GM20431 (cell line): ENCODE data around the gene ZBTB20.

Source experiments
- in situ Hi-C: fragments of 300-500 bp; cut with MseI, MboI; formaldehyde crosslinking; loops from one replicate; pipeline ENCODE4 v1.15.0; 2020; ENCODE audit warnings: low sequenced_read_pairs; ENCODE audit not compliant: unreplicated experiment

The ZBTB20 gene

GRCh38 chr3:114624047-114624445, 523.0 kb downstream of the ZBTB20 start:
- in situ Hi-C loops, result no loop called here

DNA sequence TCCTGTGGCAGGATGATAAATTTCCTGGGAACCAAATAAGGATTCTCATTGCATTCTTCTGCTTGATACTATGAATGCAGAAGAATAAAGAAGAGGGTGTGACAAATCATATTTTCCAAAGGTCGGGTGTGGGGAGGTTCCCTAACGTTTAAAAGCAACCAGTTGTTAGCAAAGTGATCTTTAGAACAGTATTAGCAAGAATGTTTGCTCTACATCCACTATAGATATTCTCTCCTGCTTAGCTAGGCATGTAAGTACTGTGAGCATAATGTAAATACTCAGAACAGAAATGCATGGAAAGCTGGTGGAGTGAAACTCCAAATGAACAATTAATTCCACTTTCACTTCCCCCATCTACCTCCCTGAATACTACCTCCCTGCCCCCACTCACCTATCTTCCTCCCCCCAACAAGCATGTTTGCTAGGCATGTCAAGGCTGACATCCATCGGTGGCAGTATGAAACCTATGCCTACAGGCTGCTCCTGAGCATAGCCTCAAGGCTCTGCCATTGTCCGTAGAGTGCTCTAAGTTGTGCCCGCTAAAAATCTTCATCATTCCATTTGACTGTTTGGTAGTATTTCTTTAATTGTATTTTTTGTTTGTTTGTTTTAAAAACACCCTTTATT, 523.6 kb downstream of the ZBTB20 start:
- in situ Hi-C loops, result no loop called here

- in situ Hi-C loops, result no loop called here
Measured at GRCh38 chr3:114622001-114622400, 525.1 kb downstream of the ZBTB20 start.

DNA sequence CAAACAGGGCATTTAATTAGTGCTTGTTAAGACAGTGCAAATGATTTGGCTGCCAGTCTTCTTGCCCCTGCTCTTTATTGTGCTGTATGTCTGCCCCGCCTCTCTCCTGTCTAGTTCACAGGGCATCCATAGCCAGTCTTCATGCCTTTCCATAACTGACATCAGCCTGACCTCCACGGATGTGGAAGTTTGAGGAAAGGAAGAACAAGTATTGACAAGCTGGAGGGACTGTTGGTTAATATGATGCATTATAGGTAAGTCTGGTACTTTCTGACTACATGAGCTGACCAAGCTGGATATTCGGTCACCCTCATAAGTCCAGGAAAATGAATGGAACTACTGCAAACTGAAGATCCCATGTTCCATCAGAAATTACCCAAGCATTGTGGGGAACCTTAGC, 527.3 kb downstream of the ZBTB20 start:
- in situ Hi-C loops, result no loop called here

DNA sequence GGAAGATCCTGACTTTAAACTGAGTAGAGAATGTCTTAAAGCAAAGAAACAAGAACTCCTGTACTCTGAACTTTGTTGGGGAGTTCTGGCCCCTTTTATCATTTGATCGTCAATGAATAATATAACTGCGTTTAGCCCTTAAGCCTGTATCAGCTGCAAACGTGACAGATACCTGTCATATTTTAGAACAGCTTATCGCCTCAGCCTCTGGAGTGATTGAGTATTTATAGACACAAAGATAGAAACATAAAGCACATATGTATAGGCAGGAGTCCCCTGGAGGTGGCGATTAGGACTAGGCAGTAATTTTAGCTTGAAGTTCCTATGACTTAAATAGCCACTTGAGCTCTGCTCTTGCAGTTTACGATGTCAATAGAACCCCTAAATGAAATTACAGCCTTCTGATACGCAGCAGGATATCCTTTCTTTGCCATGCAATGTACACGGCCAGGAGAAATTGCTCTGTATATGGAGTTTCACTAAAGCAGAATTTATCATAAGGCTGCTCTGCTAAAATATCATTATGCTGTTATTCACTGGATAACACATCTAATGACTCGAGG, 531.5 kb downstream of the ZBTB20 start:
- in situ Hi-C loops, result no loop called here

- in situ Hi-C loops, result no loop called here
Measured at GRCh38 chr3:114609973-114610630, 537.0 kb downstream of the ZBTB20 start.

GRCh38 chr3:114608293-114608692, 538.8 kb downstream of the ZBTB20 start:
- in situ Hi-C loops, result no loop called here

- in situ Hi-C loops, result no loop called here
Measured at GRCh38 chr3:114606336-114606735, 540.8 kb downstream of the ZBTB20 start.

DNA sequence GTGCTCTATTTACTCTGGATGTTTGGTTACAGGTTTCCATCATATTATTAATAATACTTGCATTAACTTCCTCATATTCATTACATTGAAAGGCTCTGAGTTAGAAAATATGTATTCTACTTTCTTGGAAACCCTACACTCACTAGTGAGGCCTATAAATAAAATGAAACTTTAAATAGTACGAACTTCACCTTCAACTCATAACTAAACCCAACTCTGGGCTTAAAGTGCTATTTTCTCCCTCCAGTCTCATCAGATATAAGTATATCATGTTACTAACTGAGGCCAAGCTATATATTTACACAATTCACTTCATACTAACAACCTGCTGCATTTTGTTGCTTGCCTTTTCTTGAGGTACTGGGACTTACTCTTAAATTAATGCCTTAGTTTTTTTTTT, 546.5 kb downstream of the ZBTB20 start:
- in situ Hi-C loops, result no loop called here

- in situ Hi-C loops, result no loop called here
Measured at GRCh38 chr3:114597871-114598270, 549.2 kb downstream of the ZBTB20 start.

DNA sequence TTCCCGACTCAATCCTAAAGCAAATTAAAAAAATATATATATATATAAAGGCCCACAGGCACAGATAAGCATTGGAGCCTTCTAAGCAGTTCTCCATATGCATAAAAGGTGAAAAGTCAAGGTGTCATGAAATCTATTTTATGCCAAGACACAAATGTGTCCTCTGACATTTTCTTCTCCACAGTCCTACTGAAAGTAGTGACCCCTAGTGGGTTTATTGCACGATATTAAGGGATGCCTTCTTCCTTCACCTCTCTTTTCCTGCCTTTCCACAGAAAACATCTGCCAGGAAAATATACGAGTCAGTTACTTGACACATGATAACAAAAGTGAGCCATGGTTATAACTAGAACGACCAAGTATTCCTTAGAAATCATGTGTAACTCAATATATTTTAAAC, 550.1 kb downstream of the ZBTB20 start:
- in situ Hi-C loops, result no loop called here

DNA sequence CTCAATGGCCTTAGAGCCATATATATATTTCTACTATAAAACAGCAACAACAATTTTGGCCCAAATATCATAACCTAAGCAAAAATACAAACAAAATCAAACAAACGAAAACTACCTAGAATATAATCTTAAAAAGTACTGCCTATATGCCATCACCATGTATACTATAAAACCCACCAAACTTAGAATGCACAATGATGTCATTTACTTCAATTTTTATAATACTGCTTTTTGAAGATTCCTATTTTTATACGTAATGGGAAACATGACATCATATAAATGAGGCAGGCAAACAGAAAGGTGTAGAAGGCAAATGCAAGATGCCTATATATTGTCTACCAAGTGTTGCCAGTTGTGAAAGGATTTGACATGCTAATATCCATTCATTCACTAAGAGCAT, 550.9 kb downstream of the ZBTB20 start:
- in situ Hi-C loops, result no loop called here

DNA sequence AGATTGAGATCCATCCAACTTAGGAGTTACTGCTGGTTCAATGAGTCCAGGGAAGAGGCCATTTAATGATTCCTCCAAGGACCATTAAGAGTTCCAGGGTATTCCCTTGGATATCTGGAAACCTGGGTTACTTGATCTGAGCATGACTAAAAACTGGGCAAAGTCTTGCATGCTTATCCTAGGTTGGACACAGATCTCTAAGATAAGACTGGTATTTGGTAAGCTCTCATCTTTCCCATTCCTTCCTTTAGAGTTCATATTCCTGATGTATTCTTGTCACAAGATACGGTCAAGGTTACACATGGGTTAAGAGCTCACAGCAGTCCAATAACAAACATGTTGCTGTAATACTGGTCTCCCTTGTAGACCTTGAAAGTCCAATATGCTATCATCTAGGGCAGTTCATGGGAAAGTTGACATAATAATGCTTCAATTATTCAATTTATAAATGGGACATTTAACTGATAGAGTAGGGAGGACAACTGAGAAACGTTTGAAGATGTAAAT, 551.5 kb downstream of the ZBTB20 start:
- in situ Hi-C loops, result no loop called here

DNA sequence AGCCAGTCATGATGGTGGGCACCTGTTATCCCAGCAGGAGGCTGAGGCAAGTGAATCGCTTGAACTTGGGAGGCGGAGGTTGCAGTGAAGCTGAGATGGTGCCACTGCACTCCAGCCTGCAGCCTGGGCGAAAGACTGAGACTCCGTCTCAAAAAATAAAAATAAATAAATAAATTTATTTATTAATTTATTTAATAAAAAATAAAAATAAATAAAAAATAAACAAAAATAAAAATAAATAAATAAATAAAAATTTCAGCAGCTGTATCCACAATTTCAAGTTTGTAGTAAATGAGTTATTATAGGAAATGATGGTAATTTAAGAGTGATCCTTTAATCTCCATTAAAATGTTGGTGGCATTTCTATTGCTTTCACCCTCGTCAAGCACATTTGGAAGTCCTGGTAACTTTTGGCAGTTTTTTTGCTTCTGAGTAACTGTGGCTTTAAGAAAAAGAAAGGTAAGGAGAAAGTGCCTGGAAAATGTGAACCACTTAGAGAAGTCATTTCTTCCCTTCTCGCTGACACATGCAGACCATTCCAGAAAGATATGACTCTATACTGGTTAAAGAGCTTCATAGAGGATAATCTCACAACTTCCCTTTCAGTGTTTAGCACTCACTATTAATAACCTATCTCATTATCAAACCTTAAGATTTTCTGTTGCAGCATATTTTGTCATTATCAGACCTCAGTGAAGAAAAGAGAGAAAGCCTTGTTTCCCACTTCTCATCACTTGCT, 556.6 kb downstream of the ZBTB20 start:
- in situ Hi-C loops, result no loop called here

DNA sequence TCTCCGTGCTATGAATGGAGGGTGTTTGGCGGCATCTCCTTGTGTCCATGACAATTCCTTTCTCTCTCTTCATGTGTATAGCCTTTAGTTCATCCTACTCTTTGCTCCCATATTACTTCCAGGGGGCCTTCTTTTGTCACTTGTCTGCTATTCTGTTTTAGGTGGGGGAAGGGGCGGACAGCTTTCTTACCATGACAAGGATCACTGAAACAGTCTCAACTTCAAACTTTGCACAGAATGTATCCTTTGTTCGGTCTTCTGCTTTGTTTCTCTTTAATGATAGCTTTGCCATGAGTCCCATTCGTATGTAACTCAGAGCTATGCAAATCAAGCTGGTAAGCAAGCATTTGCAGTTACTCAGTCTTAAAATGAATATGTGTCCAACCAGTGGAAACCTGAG, 559.1 kb downstream of the ZBTB20 start:
- in situ Hi-C loops, result no loop called here

DNA sequence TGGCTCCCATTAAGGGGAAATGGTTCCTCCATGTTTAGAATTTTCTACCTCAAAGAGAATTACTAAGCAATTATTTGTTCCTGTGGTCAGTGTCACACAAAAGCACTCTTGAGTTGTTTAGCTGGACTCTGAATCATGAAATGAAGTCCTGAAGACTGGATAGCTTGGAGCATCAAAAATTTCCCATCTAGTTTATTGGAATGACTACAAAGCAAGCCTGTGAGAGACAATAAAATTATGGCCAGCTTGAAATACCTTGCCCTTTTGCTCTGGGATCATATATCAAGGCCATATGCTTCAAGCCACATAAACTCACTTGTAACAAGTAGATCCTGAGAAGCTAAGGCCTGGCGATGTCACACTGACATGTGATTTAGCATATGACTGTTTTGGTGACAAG, 561.0 kb downstream of the ZBTB20 start:
- in situ Hi-C loops, result no loop called here

DNA sequence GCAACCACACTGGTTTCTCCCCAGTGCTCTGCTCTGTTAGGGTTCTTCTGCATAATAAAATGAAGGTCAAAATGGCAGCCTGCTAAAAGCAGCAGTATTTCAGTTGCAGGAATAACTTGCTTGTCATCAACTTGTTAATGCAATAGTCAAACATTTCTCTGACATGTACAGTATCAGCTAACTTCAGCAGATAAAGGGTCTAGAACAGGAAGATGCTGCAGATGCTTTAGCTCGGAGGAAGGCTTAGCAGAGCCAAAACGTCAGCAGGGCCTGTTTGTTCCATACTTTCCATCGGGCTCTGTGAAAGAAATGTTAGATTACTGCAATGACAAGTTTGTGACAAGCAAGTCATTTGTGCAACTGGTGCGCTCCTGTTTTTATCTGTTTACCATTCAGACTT, 561.4 kb downstream of the ZBTB20 start:
- in situ Hi-C loops, result no loop called here

GRCh38 chr3:114584734-114585371, 562.2 kb downstream of the ZBTB20 start:
- in situ Hi-C loops, result no loop called here

GRCh38 chr3:114582929-114583328, 564.2 kb downstream of the ZBTB20 start:
- in situ Hi-C loops, result no loop called here

DNA sequence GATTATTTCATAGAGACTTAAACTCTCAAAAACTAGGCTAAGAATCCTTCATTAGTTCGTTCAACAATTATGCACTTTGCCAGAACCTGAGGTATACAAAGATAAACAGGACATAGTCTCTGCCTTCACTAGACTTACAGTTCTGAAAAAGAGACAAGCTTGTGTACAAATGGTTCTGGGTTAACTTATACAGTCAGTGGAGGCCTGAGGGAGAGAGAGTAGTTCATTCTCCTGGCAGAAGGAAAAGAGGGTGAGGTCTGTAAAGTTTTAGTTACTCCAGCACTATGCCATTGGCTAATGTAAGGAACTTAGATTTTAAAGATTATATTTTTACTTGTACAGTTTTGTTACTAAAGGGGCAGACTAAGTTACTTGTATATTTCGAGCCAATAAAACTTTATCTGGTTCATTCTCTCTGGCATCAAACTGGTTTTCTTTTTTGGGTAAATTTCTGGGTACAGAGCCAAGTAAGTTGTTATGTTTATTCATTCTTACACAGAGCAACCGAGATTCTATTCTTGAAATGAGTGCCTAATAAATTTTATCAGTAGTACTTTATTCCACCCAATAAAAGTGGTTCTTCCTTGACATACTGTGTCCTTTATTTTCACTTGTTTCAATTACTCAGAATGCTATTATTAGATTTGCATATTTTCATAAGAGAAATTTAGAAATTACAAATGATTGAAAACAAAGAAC, 574.6 kb downstream of the ZBTB20 start:
- in situ Hi-C loops, result no loop called here
